PC-3 (cell line): ENCODE results near the gene TMEM218. TPM values are rescaled to one million over a fixed set of nuclear protein-coding genes. Genes with fewer than 3 reads are reported as not detected.

Source experiments
- ATAC-seq: fragments of 200-7000 bp; cut with Tn5 transposase; 2 replicates; pipeline ENCODE4 v1.9.1; 2020; ENCODE audit warnings: mild to moderate bottlenecking, moderate library complexity
- BruUV-seq: library from RNA; stranded (reverse); fragments of 400-500 nt; replicated peaks from 2 replicates; lab custom pipeline; 2021; lab: Mats Ljungman, UMichigan
- CTCF ChIA-PET: fragments of 300-600 bp; sonication (Branson Sonifier 250); formaldehyde crosslinking; loops from one replicate; lab custom pipeline; 2022; ENCODE audit warnings: antibody characterized with exemption; lab: Charles Lee
- POLR2A ChIA-PET: fragments of 300-600 bp; sonication (Branson Sonifier 250); formaldehyde crosslinking; loops from one replicate; lab custom pipeline; 2022; ENCODE audit warnings: antibody characterized with exemption; ENCODE audit not compliant: unreplicated experiment; lab: Charles Lee
- DNase-seq: peaks from one replicate; pipeline ENCODE4 v3.0.0-alpha.2; 2015
- H2AFZ ChIP-seq: fragments of 300-600 bp; sonication (generic); 2 replicates; pipeline ENCODE4 v1.6.0; 2016; ENCODE audit warnings: antibody characterized with exemption, low read length
- H3F3A ChIP-seq: fragments of 300-600 bp; sonication (generic); one replicate; pipeline ENCODE4 v1.6.0; 2017; ENCODE audit warnings: antibody characterized with exemption, low read length, control low read depth, mild to moderate bottlenecking; ENCODE audit not compliant: unreplicated experiment
- H3K27ac ChIP-seq: fragments of 300-600 bp; sonication (generic); 2 replicates; pipeline ENCODE4 v1.5.1; 2016; ENCODE audit warnings: mild to moderate bottlenecking, low read length
- H3K27me3 ChIP-seq: fragments of 300-600 bp; sonication (generic); 2 replicates; pipeline ENCODE4 v1.6.1; 2016; ENCODE audit warnings: low read length, mixed read lengths
- H3K36me3 ChIP-seq: fragments of 300-600 bp; sonication (generic); 2 replicates; pipeline ENCODE4 v1.6.1; 2016; ENCODE audit warnings: low read depth, mixed run types, low read length, mixed read lengths
- H3K4me1 ChIP-seq: fragments of 300-600 bp; sonication (generic); 2 replicates; pipeline ENCODE4 v1.5.1; 2016; ENCODE audit warnings: low read length; ENCODE audit not compliant: insufficient read depth
- H3K4me2 ChIP-seq: fragments of 300-600 bp; sonication (generic); 2 replicates; pipeline ENCODE4 v1.6.0; 2016; ENCODE audit warnings: low read length
- H3K4me3 ChIP-seq: fragments of 300-600 bp; sonication (generic); 2 replicates; pipeline ENCODE4 v1.5.1; 2016; ENCODE audit warnings: mild to moderate bottlenecking, low read length, mixed read lengths
- H3K79me2 ChIP-seq: fragments of 300-600 bp; sonication (generic); 2 replicates; pipeline ENCODE4 v1.6.1; 2017; ENCODE audit warnings: low read length, mixed read lengths
- H3K9ac ChIP-seq: fragments of 300-600 bp; sonication (generic); 2 replicates; pipeline ENCODE4 v1.6.0; 2016; ENCODE audit warnings: mild to moderate bottlenecking, low read length
- H3K9me2 ChIP-seq: fragments of 300-600 bp; sonication (generic); replicated peaks from 2 replicates; pipeline ENCODE4 v1.6.1; 2016; ENCODE audit warnings: mixed run types, low read length, mixed read lengths
- H3K9me3 ChIP-seq: fragments of 300-600 bp; sonication (generic); 2 replicates; pipeline ENCODE4 v1.6.1; 2016; ENCODE audit warnings: low read length, mixed read lengths
- H4K20me1 ChIP-seq: fragments of 300-600 bp; sonication (generic); 2 replicates; pipeline ENCODE4 v1.6.1; 2016; ENCODE audit warnings: low read length, mixed read lengths
- EZH2 ChIP-seq: fragments of 300-600 bp; sonication (generic); IDR thresholded peaks from one replicate; pipeline ENCODE4 v1.6.1; 2017; ENCODE audit warnings: antibody characterized with exemption, mild to moderate bottlenecking, low read length; ENCODE audit not compliant: unreplicated experiment
- EZH2phosphoT487 ChIP-seq: fragments of 300-600 bp; sonication (generic); IDR thresholded peaks from 2 replicates; pipeline ENCODE4 v1.6.1; 2018; ENCODE audit warnings: mild to moderate bottlenecking, antibody characterized with exemption, low read length, borderline replicate concordance
- intact Hi-C: fragments of 100-400 bp; cut with micrococcal nuclease; formaldehyde crosslinking; loops from 2 replicates; pipeline ENCODE4 v1.9.0; 2023
- total RNA-seq: library from RNA; depleted of rRNA; stranded (reverse); fragments of >200 nt; gene quantifications from 2 replicates; pipeline ENCODE4 v1.2.3, GENCODE V29; 2014
- TF ChIP-seq, protein P1 (sequence below): fragments of 300-600 bp; sonication (generic); conservative IDR thresholded peaks from 2 replicates; pipeline ENCODE4 v1.5.1; 2017; ENCODE audit warnings: antibody characterized with exemption, low read depth, mild to moderate bottlenecking, low read length

TMEM218 gene
- total RNA-seq, 1 experiment from 2014 or later: 37.0 TPM

DNA sequence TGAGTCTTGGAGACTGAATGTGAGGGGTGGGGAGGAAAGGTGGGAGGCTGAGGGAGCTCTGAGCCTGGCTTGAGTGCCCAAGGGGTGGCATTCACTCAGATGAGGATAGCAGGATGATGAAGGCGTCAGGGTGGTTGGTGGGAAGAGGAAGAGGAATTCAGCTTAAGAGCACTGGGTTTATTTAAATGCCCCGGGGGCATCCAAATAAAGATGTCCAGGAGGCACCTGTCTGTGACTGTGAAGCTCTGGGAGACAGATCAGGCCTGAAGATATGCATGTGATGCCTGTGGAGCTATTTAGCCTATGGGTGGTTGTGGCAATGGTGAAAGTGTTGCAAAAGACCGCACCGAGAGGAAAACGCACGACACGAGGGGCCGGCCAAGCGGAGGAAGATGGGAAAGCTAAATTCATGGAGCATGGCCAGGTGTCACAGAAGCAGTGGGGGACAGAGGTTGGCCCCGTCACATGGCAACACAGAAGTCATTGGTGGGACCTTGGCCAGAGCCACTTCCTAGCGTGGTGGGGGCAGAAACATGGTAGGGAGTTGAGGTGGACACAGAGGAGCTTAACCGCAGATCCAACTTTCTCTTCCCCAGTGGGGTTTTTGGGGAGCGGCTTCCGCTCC, 32.8 kb downstream of the TMEM218 start:
- POLR2A ChIA-PET: no interaction called here
- Histone ChIP-seq H3K9me2 (no peaks in the 10 kb centered on the region), H3K9me3 (no peaks in the 10 kb centered on the region), H3K79me2 (no peaks in the 10 kb centered on the region), H4K20me1 (no peaks in the 10 kb centered on the region), H3K27me3 (no peaks in the 10 kb centered on the region), H3K36me3 (no peaks in the 10 kb centered on the region), H3K9ac (no peak overlapping the region), H3K4me1 (peaks cover 23% of the 10 kb centered on the region), H3K4me2 (no peak overlapping the region), H3K4me3 (no peak overlapping the region), H3F3A (no peaks in the 10 kb centered on the region), H2AFZ (no peak overlapping the region), H3K27ac (no peak overlapping the region)
- DNase-seq: no peak
- BruUV-seq: no TSS peak
- CTCF ChIA-PET: no interaction called here
- no peak for TF ChIP-seq EZH2
- intact Hi-C loops: no loop called here
- no peak for ATAC-seq

GRCh38 chr11:125078016-125078415, 33.4 kb downstream of the TMEM218 start:
- Histone ChIP-seq H3K36me3 (no peaks in the 10 kb centered on the region), H2AFZ (no peak overlapping the region), H3K27me3 (no peaks in the 10 kb centered on the region), H3K4me3 (no peak overlapping the region), H3K27ac (no peak overlapping the region), H3K79me2 (no peaks in the 10 kb centered on the region), H3K9me2 (no peaks in the 10 kb centered on the region), H3K4me2 (no peak overlapping the region), H4K20me1 (no peaks in the 10 kb centered on the region), H3F3A (no peaks in the 10 kb centered on the region), H3K9me3 (no peaks in the 10 kb centered on the region), H3K9ac (no peak overlapping the region), H3K4me1 (peaks cover 17% of the 10 kb centered on the region)
- POLR2A ChIA-PET: no interaction called here
- ATAC-seq (no peak), DNase-seq (no peak)
- BruUV-seq: no TSS peak
- TF ChIP-seq EZH2 (no peak), EZH2phosphoT487 (no peak)
- TF ChIP-seq, protein P1, sequence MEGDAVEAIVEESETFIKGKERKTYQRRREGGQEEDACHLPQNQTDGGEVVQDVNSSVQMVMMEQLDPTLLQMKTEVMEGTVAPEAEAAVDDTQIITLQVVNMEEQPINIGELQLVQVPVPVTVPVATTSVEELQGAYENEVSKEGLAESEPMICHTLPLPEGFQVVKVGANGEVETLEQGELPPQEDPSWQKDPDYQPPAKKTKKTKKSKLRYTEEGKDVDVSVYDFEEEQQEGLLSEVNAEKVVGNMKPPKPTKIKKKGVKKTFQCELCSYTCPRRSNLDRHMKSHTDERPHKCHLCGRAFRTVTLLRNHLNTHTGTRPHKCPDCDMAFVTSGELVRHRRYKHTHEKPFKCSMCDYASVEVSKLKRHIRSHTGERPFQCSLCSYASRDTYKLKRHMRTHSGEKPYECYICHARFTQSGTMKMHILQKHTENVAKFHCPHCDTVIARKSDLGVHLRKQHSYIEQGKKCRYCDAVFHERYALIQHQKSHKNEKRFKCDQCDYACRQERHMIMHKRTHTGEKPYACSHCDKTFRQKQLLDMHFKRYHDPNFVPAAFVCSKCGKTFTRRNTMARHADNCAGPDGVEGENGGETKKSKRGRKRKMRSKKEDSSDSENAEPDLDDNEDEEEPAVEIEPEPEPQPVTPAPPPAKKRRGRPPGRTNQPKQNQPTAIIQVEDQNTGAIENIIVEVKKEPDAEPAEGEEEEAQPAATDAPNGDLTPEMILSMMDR: no peak
- intact Hi-C loops: no loop called here
- CTCF ChIA-PET: no interaction called here

GRCh38 chr11:125076378-125076945, 35.0 kb downstream of the TMEM218 start:
- Histone ChIP-seq H3K9me2 (no peaks in the 10 kb centered on the region), H3K27me3 (no peaks in the 10 kb centered on the region), H3K36me3 (no peaks in the 10 kb centered on the region), H3K4me1 (peaks cover 11% of the 10 kb centered on the region), H3K27ac (no peak overlapping the region), H2AFZ (no peak overlapping the region), H3K4me3 (no peak overlapping the region), H3K9me3 (no peaks in the 10 kb centered on the region), H3K9ac (no peak overlapping the region), H4K20me1 (no peaks in the 10 kb centered on the region), H3F3A (no peaks in the 10 kb centered on the region), H3K79me2 (no peaks in the 10 kb centered on the region), H3K4me2 (no peak overlapping the region)
- no peak for ATAC-seq
- TF ChIP-seq, protein P1: no peak
- TF ChIP-seq EZH2phosphoT487 (no peak), EZH2 (no peak)
- no peak for DNase-seq
- intact Hi-C loops: no loop called here
- CTCF ChIA-PET: no interaction called here
- POLR2A ChIA-PET: no interaction called here
- no TSS peak for BruUV-seq
